Measurements from ENCODE around the gene E2F7.

The E2F7 gene

GRCh38 chr12:77065361-77066204 lies at the start of gene E2F7 (continued):
- no peak for TF ChIP-seq ZNF518A (tag by site-specific recombination; conservative IDR thresholded peaks at IDR 0.05; ENCODE audit: low read depth)
- no peak for TF ChIP-seq AEBP2 (tag by site-specific recombination; IDR thresholded peaks at IDR 0.05; ENCODE audit: borderline replicate concordance)
- TF ChIP-seq ZNF184 (tag by site-specific recombination; IDR thresholded peaks at IDR 0.05), result no peak
- no peak for TF ChIP-seq KLF7 (tag by site-specific recombination; IDR thresholded peaks at IDR 0.05; ENCODE audit: borderline replicate concordance)
- no peak for TF ChIP-seq ZNF776 (tag by site-specific recombination; IDR thresholded peaks at IDR 0.05; ENCODE audit: borderline replicate concordance)
- TF ChIP-seq ZNF2 (tag by site-specific recombination; IDR thresholded peaks at IDR 0.05), result no peak
- no peak for TF ChIP-seq ZBTB49 (tag by site-specific recombination; IDR thresholded peaks at IDR 0.05; ENCODE audit: low read depth)
- TF ChIP-seq ZNF398 (tag by site-specific recombination; IDR thresholded peaks at IDR 0.05), result peak; percentile 89
- no peak for TF ChIP-seq ZNF366 (tag by site-specific recombination; conservative IDR thresholded peaks at IDR 0.05)
- TF ChIP-seq TSHZ1 (tag by site-specific recombination; IDR thresholded peaks at IDR 0.05; ENCODE audit: borderline replicate concordance), result no peak
- TF ChIP-seq GFI1B (tag by site-specific recombination; IDR thresholded peaks at IDR 0.05), result no peak
- peak; percentile 61; the same call in 1 of the 2 replicates for TF ChIP-seq ZBTB6 (tag by site-specific recombination; IDR thresholded peaks at IDR 0.05)
- TF ChIP-seq ZNF747 (tag by site-specific recombination; IDR thresholded peaks at IDR 0.05), result no peak
- no peak for TF ChIP-seq SETDB1 (IDR thresholded peaks at IDR 0.05; ENCODE audit: insufficient read length, low read length)
- no peak for TF ChIP-seq ZNF146 (tag by site-specific recombination; IDR thresholded peaks at IDR 0.05)
- TF ChIP-seq ZNF791 (tag by site-specific recombination; IDR thresholded peaks at IDR 0.05), result no peak
- peak; percentile 66; the same call in 1 of the 2 replicates for TF ChIP-seq ZNF280D (tag by site-specific recombination; IDR thresholded peaks at IDR 0.05)
- no peak for TF ChIP-seq ZNF121 (tag by site-specific recombination; IDR thresholded peaks at IDR 0.05)
- peak; percentile 96 for TF ChIP-seq SCRT2 (tag by site-specific recombination; IDR thresholded peaks at IDR 0.05)
